Astrocyte (in vitro differentiated cells and primary cell): Measurements from ENCODE around the gene ARHGAP44.

Source experiments
- CTCF ChIP-seq: IDR thresholded peaks from 2 replicates; pipeline ENCODE4 v1.5.1; 2011; ENCODE audit warnings: low read depth, mild to moderate bottlenecking, inconsistent platforms, low read length, moderate library complexity; ENCODE audit not compliant: insufficient read depth
- EZH2 ChIP-seq: IDR thresholded peaks from 2 replicates; pipeline ENCODE4 v1.6.1; 2012; ENCODE audit warnings: mild to moderate bottlenecking, low read length, inconsistent platforms; ENCODE audit not compliant: insufficient read depth

GRCh38 chr17:13001991-13002615 lies 212.8 kb downstream of the ARHGAP44 start:
- TF ChIP-seq EZH2 (no peak), CTCF (no peak)
